KBM-7 (cell line): ENCODE results near the gene GPX4.

Experiments used
- DNase-seq: peaks from one replicate; pipeline ENCODE4 v3.0.0-alpha.2; 2015
- in situ Hi-C: fragments of 300-500 bp; cut with MboI; formaldehyde crosslinking; loops from 2 replicates; pipeline ENCODE4 v1.14.3; 2020; ENCODE audit warnings: low sequenced_read_pairs, low pct_unique_long_range_greater_than_20kb, mixed read lengths

GPX4 gene

GRCh38 chr19:1155352-1156304, 51.8 kb downstream of the GPX4 start:
- no peak for DNase-seq
- in situ Hi-C loops = no loop called here
